HCT116 (cell line): Measurements from ENCODE around the gene EHMT1. TPM values are rescaled to one million over a fixed set of nuclear protein-coding genes. Genes with fewer than 3 reads are reported as not detected.

ENCODE experiments used
- ATAC-seq: fragments of 200-7000 bp; cut with Tn5 transposase; 2 replicates; pipeline ENCODE4 v1.9.1; 2020; ENCODE audit warnings: mild to moderate bottlenecking, moderate library complexity
- BruUV-seq: library from RNA; stranded (reverse); fragments of 400-500 nt; replicated peaks from 2 replicates; lab custom pipeline; 2021; lab: Mats Ljungman, UMichigan
- CTCF ChIA-PET: fragments of 300-600 bp; sonication (Branson Sonifier 250); formaldehyde crosslinking; loops from one replicate; lab custom pipeline; 2021; ENCODE audit warnings: antibody characterized with exemption; lab: Charles Lee
- POLR2A ChIA-PET: fragments of 300-600, 350-600 bp; sonication (Branson Sonifier 250); formaldehyde crosslinking; loops from one replicate; lab custom pipeline; 2021; ENCODE audit warnings: antibody characterized with exemption; lab: Charles Lee
- RAD21 ChIA-PET, 2 experiments: fragments of 300-600 bp; sonication (Branson Sonifier 250); formaldehyde crosslinking; loops; one replicate each; lab custom pipeline; 2023; ENCODE audit warnings: low total read pairs in 2 of 2; ENCODE audit not compliant: uncharacterized antibody in 2 of 2, unreplicated experiment in 2 of 2, low non-redundant PET in 1 of 2; lab: Charles Lee
- DNase-seq: peaks from one replicate; pipeline ENCODE4 v3.0.0-alpha.2; 2010; ENCODE audit warnings: low read depth, low spot score
- H2AFZ ChIP-seq: fragments of 200-600 bp; shearing (Covaris generic), sonication (generic); 2 replicates; pipeline ENCODE4 v1.6.1; 2017; ENCODE audit warnings: low read depth, mixed run types, mixed read lengths, antibody characterized with exemption, low read length; ENCODE audit not compliant: poor library complexity, severe bottlenecking
- H3K27ac ChIP-seq: 2 replicates; pipeline ENCODE4 v1.5.1; 2012; ENCODE audit warnings: low read depth, low read length
- H3K27me3 ChIP-seq: fragments of 200-600 bp; sonication (generic); 2 replicates; pipeline ENCODE4 v1.6.1; 2016; ENCODE audit warnings: mixed run types, low read length, mixed read lengths; ENCODE audit not compliant: insufficient read depth
- H3K36me3 ChIP-seq, 2 experiments: fragments of 200-500 bp in 1 of 2; fragments of 200-600 bp in 1 of 2; sonication (Bioruptor generic) in 1 of 2; sonication (generic) in 1 of 2; 2 replicates each; pipeline versions ENCODE4 v1.5.1 to v1.6.1; 2014 to 2016; ENCODE audit warnings: low read length in 2 of 2, inconsistent platforms in 1 of 2, mixed read lengths in 1 of 2, mixed run types in 1 of 2; ENCODE audit not compliant: insufficient read depth in 2 of 2, control insufficient read depth in 1 of 2
- H3K4me1 ChIP-seq, 2 experiments: fragments of 200-600 bp in 1 of 2; sonication (generic) in 1 of 2; 2 replicates each; pipeline versions ENCODE4 v1.5.1 to v1.6.1; 2012 to 2017; ENCODE audit warnings: low read length in 2 of 2, inconsistent platforms in 1 of 2, mild to moderate bottlenecking in 1 of 2, mixed read lengths in 1 of 2, mixed run types in 1 of 2, moderate library complexity in 1 of 2; ENCODE audit not compliant: insufficient read depth in 2 of 2, control insufficient read depth in 1 of 2
- H3K4me2 ChIP-seq: fragments of 200-600 bp; sonication (generic); 2 replicates; pipeline ENCODE4 v1.6.1; 2017; ENCODE audit warnings: mixed run types, low read length, mixed read lengths
- H3K4me3 ChIP-seq, 2 experiments: fragments of 200-600 bp in 1 of 2; sonication (generic) in 1 of 2; replicated peaks in 1 of 2; 2 replicates each; pipeline ENCODE4 v1.5.1; 2011 to 2016; ENCODE audit warnings: low read length in 2 of 2, control low read depth in 1 of 2, low read depth in 1 of 2, mild to moderate bottlenecking in 1 of 2, mixed read lengths in 1 of 2, mixed run types in 1 of 2
- H3K79me2 ChIP-seq: fragments of 200-600 bp; sonication (generic); 2 replicates; pipeline ENCODE4 v1.6.1; 2017; ENCODE audit warnings: mild to moderate bottlenecking, mixed run types, low read length, moderate library complexity, mixed read lengths; ENCODE audit not compliant: insufficient read depth
- H3K9ac ChIP-seq: fragments of 200-600 bp; sonication (generic); 2 replicates; pipeline ENCODE4 v1.6.1; 2016; ENCODE audit warnings: low read length, mixed read lengths
- H3K9me2 ChIP-seq: fragments of 200-600 bp; sonication (generic), shearing (Covaris generic); 2 replicates; pipeline ENCODE4 v1.6.1; 2017; ENCODE audit warnings: mixed run types, mild to moderate bottlenecking, moderate library complexity; ENCODE audit not compliant: insufficient read depth
- H3K9me3 ChIP-seq, 2 experiments: fragments of 200-500 bp in 1 of 2; fragments of 200-600 bp in 1 of 2; sonication (Bioruptor generic) in 1 of 2; sonication (generic) in 1 of 2; 2 replicates each; pipeline ENCODE4 v1.6.1; 2014 to 2017; ENCODE audit warnings: low read length in 2 of 2, mixed read lengths in 2 of 2, inconsistent platforms in 1 of 2, low read depth in 1 of 2, mild to moderate bottlenecking in 1 of 2, mixed run types in 1 of 2, moderate library complexity in 1 of 2; ENCODE audit not compliant: control insufficient read depth in 1 of 2, insufficient read depth in 1 of 2
- H4K20me1 ChIP-seq: fragments of 200-600 bp; sonication (generic), shearing (Covaris generic); 2 replicates; pipeline ENCODE4 v1.6.1; 2017; ENCODE audit warnings: mixed run types, mild to moderate bottlenecking, moderate library complexity; ENCODE audit not compliant: insufficient read depth
- CBX3 ChIP-seq: IDR thresholded peaks from 2 replicates; pipeline ENCODE4 v1.6.1; 2012; ENCODE audit warnings: low read depth
- CEBPB ChIP-seq: IDR thresholded peaks from 2 replicates; pipeline ENCODE4 v1.6.1; 2012; ENCODE audit warnings: low read depth
- CTCF ChIP-seq, 3 experiments: fragments of 200-600 bp in 1 of 3; sonication (generic) in 1 of 3; IDR thresholded peaks in 2 of 3; conservative IDR thresholded peaks in 1 of 3; 2 replicates each; pipeline ENCODE4 v1.5.1; 2012 to 2017; ENCODE audit warnings: low read depth in 2 of 3, low read length in 2 of 3, antibody characterized with exemption in 1 of 3, borderline replicate concordance in 1 of 3, control low read depth in 1 of 3, mild to moderate bottlenecking in 1 of 3, mixed read lengths in 1 of 3, mixed run types in 1 of 3, moderate library complexity in 1 of 3; ENCODE audit not compliant: insufficient read depth in 1 of 3
- EGR1 ChIP-seq: IDR thresholded peaks from 2 replicates; pipeline ENCODE4 v1.6.1; 2012; ENCODE audit warnings: low read depth
- ELF1 ChIP-seq: IDR thresholded peaks from 2 replicates; pipeline ENCODE4 v1.6.1; 2012; ENCODE audit warnings: low read depth, borderline replicate concordance
- FOSL1 ChIP-seq: IDR thresholded peaks from 2 replicates; pipeline ENCODE4 v1.6.1; 2012; ENCODE audit warnings: low read depth
- JUND ChIP-seq: IDR thresholded peaks from 2 replicates; pipeline ENCODE4 v1.6.1; 2012
- POLR2A ChIP-seq: IDR thresholded peaks from 2 replicates; pipeline ENCODE4 v1.7.0; 2011; ENCODE audit warnings: borderline replicate concordance; ENCODE audit not compliant: insufficient read depth, insufficient read length; ENCODE audit errors: extremely low read depth
- POLR2AphosphoS5 ChIP-seq: IDR thresholded peaks from 2 replicates; pipeline ENCODE4 v1.6.1; 2011; ENCODE audit warnings: mild to moderate bottlenecking, low read depth, low read length, moderate library complexity
- SIN3A ChIP-seq: IDR thresholded peaks from 2 replicates; pipeline ENCODE4 v1.6.1; 2012; ENCODE audit warnings: low read depth
- SP1 ChIP-seq: IDR thresholded peaks from 2 replicates; pipeline ENCODE4 v1.6.1; 2012; ENCODE audit warnings: low read depth
- SRF ChIP-seq: IDR thresholded peaks from 2 replicates; pipeline ENCODE4 v1.6.1; 2012; ENCODE audit warnings: low read depth
- ZNF274 ChIP-seq: fragments of 200-500 bp; sonication (Bioruptor generic); IDR thresholded peaks from 2 replicates; pipeline ENCODE4 v1.6.1; 2014; ENCODE audit warnings: mild to moderate bottlenecking, low read depth, low read length, inconsistent platforms
- intact Hi-C: fragments of 100-400 bp; cut with micrococcal nuclease; formaldehyde crosslinking; loops from 2 replicates; pipeline ENCODE4 v1.10.0; 2022
- total RNA-seq: library from RNA; stranded (reverse); gene quantifications from one replicate; pipeline ENCODE4 v1.2.1, GENCODE V29; 2021; ENCODE audit not compliant: unreplicated experiment

The EHMT1 gene
- total RNA-seq, 1 experiment from 2014 or later: 86.1 TPM

- TF ChIP-seq POLR2AphosphoS5 (no peak), CBX3 (no peak), ZNF274 (no peak), CTCF (IDR thresholded peaks at IDR 0.05 in 2 of 3, conservative IDR thresholded peaks at IDR 0.05 in 1 of 3; ENCODE audit: borderline replicate concordance in 1 of 3, insufficient read depth in 1 of 3, low read depth in 2 of 3, low read length in 2 of 3) (no peak)
These were observed 41.3 kb downstream of the EHMT1 start (continued) for GRCh38 chr9:137660144-137660543.

GRCh38 chr9:137663584-137663983 is 44.8 kb downstream of the EHMT1 start:
- no TSS peak for BruUV-seq
- DNase-seq (no peak), ATAC-seq (no peak)
- Histone ChIP-seq H3K36me3 (peaks cover 0 to 3% of the 10 kb centered on the region in 2 experiments; a peak in 1 of 4 replicates), H4K20me1 (no peaks in the 10 kb centered on the region), H3K4me1 (no peaks in the 10 kb centered on the region)
- ChIA-PET POLR2A (no interaction called here), RAD21 (no interaction called here), CTCF (interaction anchor here (2.3 kb wide), 1 partner anchor 9 kb away, joined by 6 read pairs; no protein-coding TSS in a partner anchor)
- intact Hi-C loops: no loop called here
- TF ChIP-seq SIN3A (no peak), CBX3 (no peak), POLR2A (no peak), SP1 (no peak), ELF1 (no peak), CEBPB (no peak), JUND (no peak), SRF (no peak), CTCF (IDR thresholded peaks at IDR 0.05 in 2 of 3, conservative IDR thresholded peaks at IDR 0.05 in 1 of 3; ENCODE audit: borderline replicate concordance in 1 of 3, insufficient read depth in 1 of 3, low read depth in 2 of 3, low read length in 2 of 3) (no peak), FOSL1 (no peak), EGR1 (no peak)
- TF ChIP-seq, all 23 proteins: peak for 0
- Histone ChIP-seq H3K4me3 (no peak overlapping the region), H3K9me3 (no peaks in the 10 kb centered on the region), H3K79me2 (peaks cover 97% of the 10 kb centered on the region), H3K9ac (no peak overlapping the region), H3K27ac (no peak overlapping the region), H3K9me2 (no peaks in the 10 kb centered on the region), H2AFZ (no peak overlapping the region), H3K27me3 (no peaks in the 10 kb centered on the region), H3K4me2 (no peak overlapping the region)
